CD14-positive monocyte (primary cell): ENCODE data around the gene BBS9. TPM values are rescaled to one million over a fixed set of nuclear protein-coding genes. Genes with fewer than 3 reads are reported as not detected.
"Not testable (repeated sequence)": the region's sequence is repeated elsewhere in the genome, so short reads cannot be mapped to it uniquely, and the experiment has no call there.

Experiments
- DNase-seq, 3 donors: peaks; one replicate each; pipeline ENCODE4 v3.0.0-alpha.2; 2011 to 2022
- H2AFZ ChIP-seq: 2 replicates; pipeline ENCODE4 v1.6.0; 2012; ENCODE audit warnings: mild to moderate bottlenecking, low read depth, low read length, inconsistent platforms; ENCODE audit not compliant: insufficient read depth, poor library complexity, severe bottlenecking
- H3K27ac ChIP-seq, 2 donors: 1 replicate in 1 of 2; 2 replicates in 1 of 2; pipeline ENCODE4 v1.5.1; 2012 to 2013; ENCODE audit warnings: low read length in 2 of 2, control low read depth in 1 of 2, inconsistent platforms in 1 of 2, low read depth in 1 of 2, mild to moderate bottlenecking in 1 of 2
- H3K27me3 ChIP-seq, 2 donors: one replicate each; pipeline versions ENCODE4 v1.6.0 to v1.6.1; 2011 to 2013; ENCODE audit warnings: low read length in 2 of 2; ENCODE audit not compliant: control insufficient read depth in 2 of 2, insufficient read depth in 2 of 2
- H3K36me3 ChIP-seq, 2 donors: replicated peaks in 1 of 2; 1 replicate in 1 of 2; 2 replicates in 1 of 2; pipeline versions ENCODE4 v1.5.1 to v1.6.1; 2012 to 2013; ENCODE audit warnings: low read length in 2 of 2, control low read depth in 1 of 2, inconsistent platforms in 1 of 2, mild to moderate bottlenecking in 1 of 2; ENCODE audit not compliant: insufficient read depth in 2 of 2, control insufficient read depth in 1 of 2
- H3K4me1 ChIP-seq, 2 donors: 1 replicate in 1 of 2; 2 replicates in 1 of 2; pipeline versions ENCODE4 v1.5.1 to v1.6.1; 2012 to 2013; ENCODE audit warnings: low read length in 2 of 2, control low read depth in 1 of 2, inconsistent platforms in 1 of 2, mild to moderate bottlenecking in 1 of 2, moderate library complexity in 1 of 2; ENCODE audit not compliant: insufficient read depth in 2 of 2, control insufficient read depth in 1 of 2
- H3K4me2 ChIP-seq: replicated peaks from 2 replicates; pipeline ENCODE3; 2012; ENCODE audit warnings: low read length, moderate library complexity, mild to moderate bottlenecking; ENCODE audit not compliant: poor library complexity, severe bottlenecking; ENCODE audit errors: extremely low read depth
- H3K4me3 ChIP-seq, 3 experiments: fragments of 200-600 bp in 1 of 3; sonication (generic) in 1 of 3; replicated peaks in 1 of 3; 1 replicate in 2 of 3; 2 replicates in 1 of 3; pipeline ENCODE4 v1.5.1; 2011 to 2013; ENCODE audit warnings: low read length in 3 of 3, mild to moderate bottlenecking in 3 of 3, control low read depth in 2 of 3, low read depth in 2 of 3, inconsistent platforms in 1 of 3, moderate library complexity in 1 of 3
- H3K79me2 ChIP-seq: 2 replicates; pipeline ENCODE4 v1.6.0; 2012; ENCODE audit warnings: mild to moderate bottlenecking, control low read depth, inconsistent platforms, low read length, moderate library complexity; ENCODE audit not compliant: insufficient read depth
- H3K9ac ChIP-seq: 2 replicates; pipeline ENCODE4 v1.6.0; 2017; ENCODE audit warnings: low read length, mild to moderate bottlenecking; ENCODE audit not compliant: insufficient read depth, poor library complexity, severe bottlenecking
- H3K9me3 ChIP-seq, 2 donors: replicated peaks in 1 of 2; 1 replicate in 1 of 2; 2 replicates in 1 of 2; pipeline versions ENCODE4 v1.5.1 to v1.6.1; 2012 to 2013; ENCODE audit warnings: low read length in 2 of 2, control low read depth in 1 of 2; ENCODE audit not compliant: control insufficient read depth in 1 of 2, insufficient read depth in 1 of 2
- H4K20me1 ChIP-seq: 2 replicates; pipeline ENCODE4 v1.6.0; 2012; ENCODE audit warnings: mild to moderate bottlenecking, low read length, control low read depth, moderate library complexity; ENCODE audit not compliant: insufficient read depth
- H3K27ac Mint-ChIP-seq, 7 donors: one replicate each; pipeline ENCODE4 v1.8.0; 2020; ENCODE audit warnings: mild to moderate bottlenecking in 7 of 7, mixed read lengths in 7 of 7, moderate library complexity in 6 of 7, inconsistent platforms in 2 of 7
- H3K27me3 Mint-ChIP-seq, 3 donors: one replicate each; pipeline ENCODE4 v1.8.0; 2021 to 2022; ENCODE audit warnings: low read depth in 3 of 3, mild to moderate bottlenecking in 3 of 3, mixed read lengths in 3 of 3, moderate library complexity in 3 of 3, inconsistent platforms in 1 of 3
- H3K36me3 Mint-ChIP-seq, 2 donors: one replicate each; pipeline ENCODE4 v1.8.0; 2020; ENCODE audit warnings: mixed read lengths in 2 of 2, inconsistent platforms in 1 of 2, mild to moderate bottlenecking in 1 of 2
- H3K4me1 Mint-ChIP-seq: one replicate; pipeline ENCODE4 v1.8.0; 2020; ENCODE audit warnings: mild to moderate bottlenecking, mixed read lengths
- H3K4me3 Mint-ChIP-seq, 2 donors: one replicate each; pipeline ENCODE4 v1.8.0; 2020; ENCODE audit warnings: mild to moderate bottlenecking in 2 of 2, mixed read lengths in 2 of 2, moderate library complexity in 1 of 2
- H3K9me3 Mint-ChIP-seq, 7 donors: one replicate each; pipeline ENCODE4 v1.8.0; 2020 to 2022; ENCODE audit warnings: mixed read lengths in 7 of 7, mild to moderate bottlenecking in 6 of 7, moderate library complexity in 6 of 7, inconsistent platforms in 2 of 7
- WGBS: methylation state at CpG from one replicate; pipeline ENCODE4 v1.1.5; 2013; ENCODE audit warnings: missing lambda C conversion rate; ENCODE audit not compliant: insufficient coverage; 5-methylcytosine and 5-hydroxymethylcytosine counted together
- intact Hi-C, 2 donors: fragments of 100-400 bp; cut with micrococcal nuclease; formaldehyde crosslinking; loops; one replicate each; pipeline versions ENCODE4 v1.15.0 to v1.15.1; 2023
- polyA plus RNA-seq, 3 donors: library from polyadenylated mRNA; depleted of rRNA in 1 of 3; unstranded in 2 of 3; stranded (reverse) in 1 of 3; fragments of 300-500 nt in 2 of 3; fragments of >200 nt in 1 of 3; fragmentation: Illumina TruSeq in 2 of 3; gene quantifications; 1 replicate in 2 of 3; 2 replicates in 1 of 3; pipeline ENCODE4 v1.2.3, GENCODE V29; 2012 to 2021
- TF ChIP-seq, protein P1 (sequence below): fragments of 200-600 bp; IDR thresholded peaks from one replicate; pipeline ENCODE4 v1.8.0; 2022; ENCODE audit warnings: antibody characterized with exemption, mild to moderate bottlenecking

BBS9 gene
- polyA plus RNA-seq, 3 donors, result 4.9 to 7.5 (median 6.8) TPM

DNA sequence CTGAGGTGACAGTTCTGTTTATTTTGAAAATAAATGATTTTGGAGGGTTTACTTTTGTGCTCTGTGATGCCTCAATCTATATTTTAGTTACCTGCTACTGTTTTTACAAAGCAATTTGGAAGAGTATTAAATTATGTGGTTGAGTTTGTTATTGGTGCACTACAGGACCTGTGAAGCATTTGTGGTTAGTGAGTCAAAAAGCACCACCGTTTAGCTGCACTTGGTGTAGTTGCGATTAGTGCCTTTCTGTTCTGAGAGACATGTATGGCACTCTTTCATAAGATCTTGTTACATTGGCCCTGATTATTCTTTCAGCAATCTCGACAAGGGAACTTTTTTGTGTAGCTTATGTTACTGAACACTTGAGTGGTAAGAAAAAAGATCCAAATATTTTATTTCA, 132.2 kb downstream of the BBS9 start:
- intact Hi-C loops, result no loop called here

DNA sequence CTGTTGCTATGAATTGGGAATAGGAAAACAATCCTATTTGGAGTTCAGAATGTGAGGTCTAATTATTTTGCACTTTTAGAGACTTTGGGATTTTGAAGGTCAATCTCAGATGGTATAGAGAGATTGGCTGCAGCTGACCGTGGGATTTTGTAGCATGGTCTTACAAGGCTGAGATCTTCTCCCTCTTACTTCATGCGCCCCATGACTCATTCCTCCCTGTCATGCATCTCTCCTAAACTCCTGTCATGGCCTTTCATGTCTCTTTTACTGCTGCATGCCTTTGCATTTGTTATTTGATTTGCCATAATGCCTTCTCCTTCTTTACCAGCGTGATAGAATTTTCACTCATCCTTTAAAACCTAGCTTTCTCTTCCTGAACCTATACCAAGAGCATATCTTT, 133.1 kb downstream of the BBS9 start:
- peaks cover 0 to 5% (median 0%) of the 10 kb centered on the region in 7 donors for H3K9me3 Mint-ChIP-seq
- Histone ChIP-seq H3K27ac (no peak overlapping the region), H3K27me3 (no peaks in the 10 kb centered on the region), H3K4me1 (no peaks in the 10 kb centered on the region), H3K9ac (no peak overlapping the region), H3K79me2 (no peaks in the 10 kb centered on the region), H3K4me3 (no peak overlapping the region), H3K4me2 (no peak overlapping the region), H3K9me3 (no peaks in the 10 kb centered on the region), H3K36me3 (no peaks in the 10 kb centered on the region), H4K20me1 (no peaks in the 10 kb centered on the region), H2AFZ (no peak overlapping the region)
- intact Hi-C loops, result no loop called here
- no peaks in the 10 kb centered on the region for H3K4me1 Mint-ChIP-seq
- no peak overlapping the region for H3K27ac Mint-ChIP-seq
- H3K27me3 Mint-ChIP-seq, result peaks cover 0 to 1% (median 0%) of the 10 kb centered on the region in 3 donors
- 100% methylated on average over 2 of the region's 3 CpGs for WGBS
- TF ChIP-seq, protein P1, sequence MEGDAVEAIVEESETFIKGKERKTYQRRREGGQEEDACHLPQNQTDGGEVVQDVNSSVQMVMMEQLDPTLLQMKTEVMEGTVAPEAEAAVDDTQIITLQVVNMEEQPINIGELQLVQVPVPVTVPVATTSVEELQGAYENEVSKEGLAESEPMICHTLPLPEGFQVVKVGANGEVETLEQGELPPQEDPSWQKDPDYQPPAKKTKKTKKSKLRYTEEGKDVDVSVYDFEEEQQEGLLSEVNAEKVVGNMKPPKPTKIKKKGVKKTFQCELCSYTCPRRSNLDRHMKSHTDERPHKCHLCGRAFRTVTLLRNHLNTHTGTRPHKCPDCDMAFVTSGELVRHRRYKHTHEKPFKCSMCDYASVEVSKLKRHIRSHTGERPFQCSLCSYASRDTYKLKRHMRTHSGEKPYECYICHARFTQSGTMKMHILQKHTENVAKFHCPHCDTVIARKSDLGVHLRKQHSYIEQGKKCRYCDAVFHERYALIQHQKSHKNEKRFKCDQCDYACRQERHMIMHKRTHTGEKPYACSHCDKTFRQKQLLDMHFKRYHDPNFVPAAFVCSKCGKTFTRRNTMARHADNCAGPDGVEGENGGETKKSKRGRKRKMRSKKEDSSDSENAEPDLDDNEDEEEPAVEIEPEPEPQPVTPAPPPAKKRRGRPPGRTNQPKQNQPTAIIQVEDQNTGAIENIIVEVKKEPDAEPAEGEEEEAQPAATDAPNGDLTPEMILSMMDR, result no peak
- no peak for DNase-seq
- no peak overlapping the region for H3K4me3 Mint-ChIP-seq
- no peaks in the 10 kb centered on the region for H3K36me3 Mint-ChIP-seq

More for the DNA sequence above, 132.2 kb downstream of the BBS9 start:
- peaks cover 0 to 1% (median 0%) of the 10 kb centered on the region in 3 donors for H3K27me3 Mint-ChIP-seq
- H3K36me3 Mint-ChIP-seq, result no peaks in the 10 kb centered on the region
- no peak overlapping the region for H3K4me3 Mint-ChIP-seq
- Histone ChIP-seq H3K4me2 (no peak overlapping the region), H2AFZ (no peak overlapping the region), H3K27ac (no peak overlapping the region), H4K20me1 (no peaks in the 10 kb centered on the region), H3K27me3 (no peaks in the 10 kb centered on the region), H3K79me2 (no peaks in the 10 kb centered on the region), H3K4me1 (no peaks in the 10 kb centered on the region), H3K4me3 (no peak overlapping the region), H3K9ac (no peak overlapping the region), H3K36me3 (no peaks in the 10 kb centered on the region), H3K9me3 (no peaks in the 10 kb centered on the region)
- DNase-seq, result no peak
- no peaks in the 10 kb centered on the region for H3K4me1 Mint-ChIP-seq
- no peak overlapping the region for H3K27ac Mint-ChIP-seq
- peaks cover 0 to 5% (median 0%) of the 10 kb centered on the region in 7 donors for H3K9me3 Mint-ChIP-seq
- TF ChIP-seq, protein P1, result no peak
- WGBS, result 86% methylated on average over 2 of the region's 3 CpGs

DNA sequence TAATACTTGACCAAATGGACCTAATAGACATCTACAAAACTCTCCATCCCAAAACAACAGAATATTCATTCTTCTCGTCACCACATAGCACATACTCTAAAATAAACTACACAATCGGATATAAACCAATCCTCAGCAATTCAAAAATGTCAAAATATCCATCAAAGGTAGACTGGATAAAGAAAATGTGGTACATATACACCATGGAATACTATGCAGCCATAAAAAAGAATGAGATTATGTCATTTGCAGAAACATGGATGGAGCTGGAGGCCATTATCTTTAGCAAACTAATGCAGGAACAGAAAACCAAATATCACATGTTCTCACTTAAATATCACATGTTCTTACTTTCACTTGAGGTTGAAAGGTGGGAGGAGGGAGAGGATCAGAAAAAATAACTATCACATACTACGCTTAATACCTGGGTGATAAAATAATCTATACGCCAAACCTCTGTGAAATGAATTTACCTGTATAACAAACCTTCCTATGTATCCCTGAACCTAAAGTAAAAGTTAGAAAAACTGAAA, 142.5 kb downstream of the BBS9 start:
- DNase-seq, H3K79me2 ChIP-seq, H3K27me3 Mint-ChIP-seq, H3K27ac ChIP-seq, H3K4me2 ChIP-seq, H3K27me3 ChIP-seq, H4K20me1 ChIP-seq, H3K36me3 Mint-ChIP-seq, H3K9ac ChIP-seq, H3K4me3 ChIP-seq, H3K9me3 ChIP-seq, H3K4me1 ChIP-seq, H3K27ac Mint-ChIP-seq, H3K4me3 Mint-ChIP-seq, H3K36me3 ChIP-seq, intact Hi-C loops, H3K4me1 Mint-ChIP-seq, H2AFZ ChIP-seq: not testable (repeated sequence)
- peaks cover 8 to 19% (median 15%) of the 10 kb centered on the region in 7 donors for H3K9me3 Mint-ChIP-seq
- no CpG with 5 or more reads among the region's 4 CpGs for WGBS
